Ovary (tissue), 9 donors: ENCODE results near the gene FBXO9. TPM values are rescaled to one million over a fixed set of nuclear protein-coding genes. Genes with fewer than 3 reads are reported as not detected.

Experiments
- DNase-seq, 5 donors: peaks; one replicate each; pipeline ENCODE4 v3.0.0-alpha.2; 2019 to 2020
- H3K27ac ChIP-seq, 2 donors: fragments of 200-600 bp; one replicate each; pipeline versions ENCODE4 v1.5.1 to v1.8.0; 2019 to 2022
- H3K27me3 ChIP-seq: fragments of 200-600 bp; one replicate; pipeline ENCODE4 v1.8.0; 2022
- H3K36me3 ChIP-seq: fragments of 200-600 bp; sonication (generic); one replicate; pipeline ENCODE4 v1.5.1; 2019
- H3K4me1 ChIP-seq: one replicate; pipeline ENCODE4 v1.8.1; 2013; ENCODE audit warnings: mild to moderate bottlenecking, moderate library complexity; ENCODE audit not compliant: insufficient read depth
- H3K4me3 ChIP-seq: fragments of 200-600 bp; sonication (generic); one replicate; pipeline ENCODE4 v1.5.1; 2017
- H3K9me3 ChIP-seq, 2 donors: fragments of 200-600 bp in 1 of 2; sonication (generic) in 1 of 2; one replicate each; pipeline versions ENCODE4 v1.5.1 to v1.8.1; 2013 to 2019; ENCODE audit warnings: mild to moderate bottlenecking in 1 of 2, moderate library complexity in 1 of 2
- CTCF ChIP-seq, 3 donors: fragments of 450-650 bp in 2 of 3; fragments of 200-600 bp in 1 of 3; IDR thresholded peaks; one replicate each; pipeline versions ENCODE4 v1.5.1 to v1.8.0; 2016 to 2022; ENCODE audit warnings: antibody characterized with exemption in 3 of 3, mild to moderate bottlenecking in 1 of 3
- EP300 ChIP-seq: sonication (generic); formaldehyde crosslinking; IDR thresholded peaks from one replicate; pipeline ENCODE4 v1.6.1; 2017; ENCODE audit warnings: antibody characterized with exemption
- POLR2A ChIP-seq: fragments of 450-650 bp; IDR thresholded peaks from one replicate; pipeline ENCODE4 v1.6.1; 2017; ENCODE audit warnings: antibody characterized with exemption, mild to moderate bottlenecking, moderate library complexity
- WGBS, 3 donors: extraction: QIAGEN DNeasy Blood & Tissue Kit in 1 of 3; methylation state at CpG; one replicate each; pipeline versions ENCODE4 v1.1.5 to v1.1.7; 2013 to 2017; 5-methylcytosine and 5-hydroxymethylcytosine counted together
- intact Hi-C, 4 donors: fragments of 100-400 bp; cut with DNase I; formaldehyde crosslinking; loops; one replicate each; pipeline versions ENCODE4 v1.11.0 to v1.15.1; 2022 to 2023
- polyA plus RNA-seq, 2 donors: library from polyadenylated mRNA; stranded (reverse); fragments of 200-250 nt in 1 of 2; fragments of 350-450 nt in 1 of 2; fragmentation: Illumina TruSeq in 1 of 2; extraction: RNeasy Lipid Tissue Mini Kit (QIAGEN cat#74804) in 1 of 2; gene quantifications; one replicate each; pipeline ENCODE4 v1.2.3, GENCODE V29; 2013 to 2014
- total RNA-seq, 7 donors: library from RNA; depleted of rRNA in 2 of 7; stranded (reverse); fragments of >200 nt in 2 of 7; fragmentation: NEBNext Ultra II Directional in 3 of 7; extraction: Animal tissue kit (Norgen Biotek cat#: 25700) in 3 of 7; gene quantifications; one replicate each; pipeline versions ENCODE4 v1.1.0 to v1.2.4, GENCODE V29; 2016 to 2023
- donor health status: DM: no; HTN: no; CAD: no; lungs with moderate emphysema.
- donor health status: DM: no; HTN: no; CAD: no.
- donor health status: Bipolar disorder and iron deficiency.
- donor health status: DM: yes; HTN: yes; CAD: no.
- donor health status: DM: no; HTN: no; CAD: no.
- donor health status: DM: yes; HTN: yes; CAD: no.

FBXO9 gene
- total and polyA plus RNA-seq, 9 donors, result 31.6 to 86.3 (median 71.6) TPM

DNA sequence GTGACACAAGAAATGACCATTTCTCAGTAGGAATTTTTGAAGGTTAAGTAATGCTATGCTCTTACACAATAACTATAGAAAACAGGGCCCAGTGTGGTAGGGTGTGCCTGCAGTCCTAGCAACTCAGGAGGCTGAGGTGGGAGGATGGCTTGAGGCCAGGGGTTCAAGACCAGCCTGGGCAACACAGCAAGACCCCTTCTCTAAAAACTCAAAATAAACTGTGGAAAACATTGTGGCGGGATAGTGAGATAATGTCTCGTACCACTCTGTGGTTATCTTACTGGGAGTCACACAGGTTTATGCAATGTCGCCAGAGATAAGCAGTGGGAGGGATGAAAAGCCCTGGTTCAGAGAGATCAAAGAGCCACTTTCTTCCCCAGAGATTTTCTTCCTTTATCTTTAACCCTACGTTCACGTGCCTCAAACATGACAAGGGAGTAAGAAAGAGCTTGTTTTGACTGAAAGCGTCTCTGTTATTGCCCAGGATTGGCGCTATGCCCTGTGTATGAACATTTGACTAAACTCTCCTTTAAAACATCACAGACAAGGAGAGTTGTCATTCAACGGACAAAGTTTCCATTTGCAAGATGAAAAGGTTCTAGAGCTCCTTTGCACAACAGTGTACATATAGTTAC lies 69.5 kb downstream of the FBXO9 start:
- Histone ChIP-seq H3K9me3 (no peaks in the 10 kb centered on the region), H3K4me1 (no peaks in the 10 kb centered on the region), H3K27me3 (no peaks in the 10 kb centered on the region), H3K36me3 (no peaks in the 10 kb centered on the region), H3K27ac (no peak overlapping the region), H3K4me3 (no peak overlapping the region)
- WGBS, 3 donors, result 23 to 39% (median 26%) methylated on average over 8 of the region's 8 CpGs
- no peak for DNase-seq
- TF ChIP-seq EP300 (no peak), CTCF (IDR thresholded peaks at IDR 0.05) (no peak), POLR2A (no peak)
- intact Hi-C loops, result no loop called here

- H3K4me1 ChIP-seq, result no peaks in the 10 kb centered on the region
Observed at GRCh38 chr6:53136000-53136609, 70.9 kb downstream of the FBXO9 start.

DNA sequence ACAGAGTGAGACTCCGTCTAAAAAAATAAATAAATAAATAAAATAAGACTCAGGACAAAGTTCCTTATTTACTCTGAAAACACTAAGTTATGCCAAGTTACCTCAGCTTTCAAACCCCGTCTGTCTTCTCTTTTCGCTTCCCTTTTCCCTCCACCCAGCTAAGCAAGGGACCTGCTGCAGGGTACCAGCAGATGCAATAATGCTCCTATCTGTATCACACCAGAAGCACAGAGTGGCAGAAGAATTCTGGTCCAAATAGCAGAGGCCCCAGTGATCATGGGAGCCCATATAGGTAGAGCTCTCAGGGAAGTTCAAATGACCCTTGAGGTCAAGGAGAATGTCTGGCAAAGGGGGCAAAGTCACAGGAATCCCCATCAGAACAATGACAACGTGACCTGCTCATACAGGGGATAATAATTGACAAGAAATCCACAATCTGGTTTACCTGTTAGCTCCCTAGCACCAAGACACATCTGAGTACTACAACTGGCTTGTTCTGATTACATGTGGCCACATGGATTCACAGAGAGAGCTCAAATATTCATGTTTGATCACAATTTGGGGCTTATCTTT lies 74.7 kb downstream of the FBXO9 start:
- intact Hi-C loops, result no loop called here
- TF ChIP-seq CTCF (IDR thresholded peaks at IDR 0.05) (no peak), EP300 (no peak), POLR2A (no peak)
- no peaks in the 10 kb centered on the region for H3K27me3 ChIP-seq
- no peak for DNase-seq
- no peaks in the 10 kb centered on the region for H3K9me3 ChIP-seq
- no peaks in the 10 kb centered on the region for H3K36me3 ChIP-seq
- H3K4me1 ChIP-seq, result no peaks in the 10 kb centered on the region
- 72 to 84% (median 77%) methylated on average over 4 of the region's 4 CpGs for WGBS, 3 donors
- H3K27ac ChIP-seq, result no peak overlapping the region
- H3K4me3 ChIP-seq, result no peak overlapping the region

More at GRCh38 chr6:53136000-53136609, 70.9 kb downstream of the FBXO9 start:
- Histone ChIP-seq H3K27me3 (no peaks in the 10 kb centered on the region), H3K4me3 (no peak overlapping the region), H3K27ac (no peak overlapping the region), H3K9me3 (no peaks in the 10 kb centered on the region), H3K36me3 (no peaks in the 10 kb centered on the region)
- TF ChIP-seq POLR2A (no peak), CTCF (IDR thresholded peaks at IDR 0.05) (no peak), EP300 (no peak)
- no peak for DNase-seq
- WGBS, 3 donors, result 68 to 78% (median 74%) methylated on average over 3 of the region's 3 CpGs
- intact Hi-C loops, result no loop called here

- Histone ChIP-seq H3K4me1 (no peaks in the 10 kb centered on the region), H3K36me3 (no peaks in the 10 kb centered on the region), H3K27me3 (no peaks in the 10 kb centered on the region), H3K9me3 (no peaks in the 10 kb centered on the region), H3K4me3 (no peak overlapping the region), H3K27ac (no peak overlapping the region)
- DNase-seq, result no peak
- WGBS, 3 donors, result 64 to 85% (median 66%) methylated on average over 3 of the region's 3 CpGs
- intact Hi-C loops, result no loop called here
- TF ChIP-seq POLR2A, result no peak
- TF ChIP-seq CTCF (IDR thresholded peaks at IDR 0.05), result no peak
- TF ChIP-seq EP300, result no peak
Observed at GRCh38 chr6:53142810-53143209, 77.6 kb downstream of the FBXO9 start.
